ENCODE data around the gene DCN.

- TF ChIP-seq CTCF (IDR thresholded peaks at IDR 0.05; ENCODE audit: low read length) (no peak), EZH2 (IDR thresholded peaks at IDR 0.05; ENCODE audit: borderline replicate concordance, low read length) (no peak)
Measured at GRCh38 chr12:91098941-91099340, 83.7 kb downstream of the DCN start.
